Peyer's patch (tissue), 4 donors: Measurements from ENCODE around the gene HNF1A.

Experiments
- POLR2A ChIP-seq, 2 donors: fragments of 450-650 bp; IDR thresholded peaks; one replicate each; pipeline ENCODE4 v1.5.1; 2017; ENCODE audit warnings: antibody characterized with exemption in 2 of 2, mild to moderate bottlenecking in 2 of 2, moderate library complexity in 2 of 2
- TF ChIP-seq, protein P1 (sequence below), 6 experiments: fragments of 450-650 bp in 4 of 6; fragments of 200-600 bp in 2 of 6; sonication (generic) in 1 of 6; IDR thresholded peaks; one replicate each; pipeline ENCODE4 v1.5.1; 2017 to 2019; ENCODE audit warnings: antibody characterized with exemption in 6 of 6, mild to moderate bottlenecking in 3 of 6, moderate library complexity in 1 of 6

DNA sequence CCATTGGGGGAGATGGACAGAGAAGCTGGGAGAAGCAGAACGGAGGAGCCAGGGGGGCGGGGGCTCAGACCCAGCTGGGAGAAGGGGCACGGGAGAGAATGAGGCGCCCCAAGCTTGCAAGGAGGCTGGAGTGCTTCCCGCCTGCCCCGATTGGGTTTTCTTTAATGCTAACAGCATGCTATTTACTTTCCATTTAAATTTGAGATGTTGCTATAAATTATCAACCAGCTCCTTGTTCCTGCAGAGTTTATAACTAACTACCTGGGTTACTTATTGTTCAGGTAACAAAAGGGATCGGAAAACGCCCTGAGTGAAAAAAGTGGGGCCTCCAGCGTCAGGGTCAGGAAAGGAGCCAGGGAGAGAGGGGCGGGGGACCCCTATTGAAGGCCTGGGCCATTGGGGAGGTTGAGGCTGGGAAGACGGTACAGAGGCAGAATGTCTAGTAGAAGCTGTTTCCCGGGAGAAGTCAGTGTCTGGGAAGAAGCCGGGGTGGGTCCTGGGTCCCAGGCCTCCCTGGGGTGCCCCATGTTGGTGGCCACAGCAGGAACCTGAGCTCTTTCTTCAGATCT, 2.5 kb downstream of the HNF1A start:
- TF ChIP-seq, protein P1, sequence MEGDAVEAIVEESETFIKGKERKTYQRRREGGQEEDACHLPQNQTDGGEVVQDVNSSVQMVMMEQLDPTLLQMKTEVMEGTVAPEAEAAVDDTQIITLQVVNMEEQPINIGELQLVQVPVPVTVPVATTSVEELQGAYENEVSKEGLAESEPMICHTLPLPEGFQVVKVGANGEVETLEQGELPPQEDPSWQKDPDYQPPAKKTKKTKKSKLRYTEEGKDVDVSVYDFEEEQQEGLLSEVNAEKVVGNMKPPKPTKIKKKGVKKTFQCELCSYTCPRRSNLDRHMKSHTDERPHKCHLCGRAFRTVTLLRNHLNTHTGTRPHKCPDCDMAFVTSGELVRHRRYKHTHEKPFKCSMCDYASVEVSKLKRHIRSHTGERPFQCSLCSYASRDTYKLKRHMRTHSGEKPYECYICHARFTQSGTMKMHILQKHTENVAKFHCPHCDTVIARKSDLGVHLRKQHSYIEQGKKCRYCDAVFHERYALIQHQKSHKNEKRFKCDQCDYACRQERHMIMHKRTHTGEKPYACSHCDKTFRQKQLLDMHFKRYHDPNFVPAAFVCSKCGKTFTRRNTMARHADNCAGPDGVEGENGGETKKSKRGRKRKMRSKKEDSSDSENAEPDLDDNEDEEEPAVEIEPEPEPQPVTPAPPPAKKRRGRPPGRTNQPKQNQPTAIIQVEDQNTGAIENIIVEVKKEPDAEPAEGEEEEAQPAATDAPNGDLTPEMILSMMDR (IDR thresholded peaks at IDR 0.05) = no peak
- TF ChIP-seq POLR2A (IDR thresholded peaks at IDR 0.05) = peak; percentile 50 to 74
